Loucy (cell line): ENCODE results near the gene THOC6.

Source experiments
- H2AFZ ChIP-seq: fragments of 200-600 bp; sonication (generic); 2 replicates; pipeline ENCODE4 v1.6.0; 2016; ENCODE audit warnings: antibody characterized with exemption, mild to moderate bottlenecking, low read length, moderate library complexity
- H3F3A ChIP-seq: fragments of 200-600 bp; 2 replicates; pipeline ENCODE4 v1.6.0; 2016; ENCODE audit warnings: antibody characterized with exemption, low read depth, mild to moderate bottlenecking
- H3K27me3 ChIP-seq: fragments of 200-600 bp; sonication (generic); 2 replicates; pipeline ENCODE4 v1.6.1; 2014; ENCODE audit warnings: low read length, mild to moderate bottlenecking; ENCODE audit not compliant: insufficient read depth, poor library complexity, severe bottlenecking
- H3K36me3 ChIP-seq: fragments of 200-600 bp; sonication (generic); 2 replicates; pipeline ENCODE4 v1.6.1; 2016; ENCODE audit warnings: low read length; ENCODE audit not compliant: insufficient read depth
- H3K4me1 ChIP-seq: fragments of 200-600 bp; sonication (generic); 2 replicates; pipeline ENCODE4 v1.5.1; 2014; ENCODE audit warnings: low read length, mild to moderate bottlenecking; ENCODE audit not compliant: insufficient read depth, poor library complexity, severe bottlenecking
- H3K4me2 ChIP-seq: fragments of 200-600 bp; sonication (generic); 2 replicates; pipeline ENCODE4 v1.6.0; 2014; ENCODE audit warnings: antibody characterized with exemption, low read length, low read depth, mild to moderate bottlenecking; ENCODE audit not compliant: poor library complexity, severe bottlenecking
- H3K4me3 ChIP-seq: fragments of 200-600 bp; sonication (generic); 2 replicates; pipeline ENCODE4 v1.5.1; 2014; ENCODE audit warnings: low read length, mild to moderate bottlenecking, mixed read lengths; ENCODE audit not compliant: poor library complexity, severe bottlenecking
- H3K79me2 ChIP-seq: fragments of 200-600 bp; sonication (generic); 2 replicates; pipeline ENCODE4 v1.6.1; 2014; ENCODE audit warnings: low read length; ENCODE audit not compliant: insufficient read depth
- H3K9ac ChIP-seq: fragments of 200-600 bp; sonication (generic); 2 replicates; pipeline ENCODE4 v1.6.0; 2014; ENCODE audit warnings: mild to moderate bottlenecking, low read depth, low read length, moderate library complexity; ENCODE audit not compliant: poor library complexity, severe bottlenecking
- H3K9me2 ChIP-seq: fragments of 200-600 bp; sonication (generic); replicated peaks from 2 replicates; pipeline ENCODE4 v1.6.1; 2016; ENCODE audit warnings: low read depth, low read length, mixed read lengths
- H3K9me3 ChIP-seq: fragments of 200-600 bp; sonication (generic); 2 replicates; pipeline ENCODE4 v1.6.1; 2014; ENCODE audit warnings: mild to moderate bottlenecking, antibody characterized with exemption, low read length, low read depth; ENCODE audit not compliant: insufficient read depth
- H4K20me1 ChIP-seq: fragments of 200-600 bp; sonication (generic); 2 replicates; pipeline ENCODE4 v1.6.0; 2014; ENCODE audit warnings: antibody characterized with exemption, low read length, mild to moderate bottlenecking; ENCODE audit not compliant: insufficient read depth, poor library complexity, severe bottlenecking
- EZH2phosphoT487 ChIP-seq: fragments of 200-600 bp; IDR thresholded peaks from 2 replicates; pipeline ENCODE4 v1.6.1; 2018; ENCODE audit warnings: antibody characterized with exemption, mild to moderate bottlenecking, moderate library complexity, borderline replicate concordance
- TF ChIP-seq, protein P1 (sequence below): fragments of 200-600 bp; sonication (generic); conservative IDR thresholded peaks from 2 replicates; pipeline ENCODE4 v1.5.1; 2014; ENCODE audit warnings: mild to moderate bottlenecking, antibody characterized with exemption, low read length

THOC6 gene

DNA sequence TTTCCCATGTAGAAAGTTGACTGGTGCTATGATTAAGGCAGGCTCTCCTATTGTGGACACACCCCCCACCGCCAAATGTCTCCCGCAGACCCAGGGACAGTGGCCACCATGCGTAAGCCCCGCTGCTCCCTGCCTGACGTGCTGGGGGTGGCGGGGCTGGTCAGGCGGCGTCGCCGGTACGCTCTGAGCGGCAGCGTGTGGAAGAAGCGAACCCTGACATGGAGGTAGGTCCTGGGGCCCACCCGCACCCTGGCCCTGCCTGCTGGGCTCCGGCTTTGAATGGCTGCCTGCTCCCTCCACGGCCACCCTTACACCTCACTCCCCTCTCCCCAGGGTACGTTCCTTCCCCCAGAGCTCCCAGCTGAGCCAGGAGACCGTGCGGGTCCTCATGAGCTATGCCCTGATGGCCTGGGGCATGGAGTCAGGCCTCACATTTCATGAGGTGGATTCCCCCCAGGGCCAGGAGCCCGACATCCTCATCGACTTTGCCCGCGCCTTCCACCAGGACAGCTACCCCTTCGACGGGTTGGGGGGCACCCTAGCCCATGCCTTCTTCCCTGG, 26.2 kb downstream of the THOC6 start:
- H3F3A ChIP-seq = no peaks in the 10 kb centered on the region
- H3K27me3 ChIP-seq = no peaks in the 10 kb centered on the region
- no peaks in the 10 kb centered on the region for H3K79me2 ChIP-seq
- H3K9me2 ChIP-seq = no peaks in the 10 kb centered on the region
- H2AFZ ChIP-seq = no peak overlapping the region
- H3K4me3 ChIP-seq = no peak overlapping the region
- TF ChIP-seq, protein P1, sequence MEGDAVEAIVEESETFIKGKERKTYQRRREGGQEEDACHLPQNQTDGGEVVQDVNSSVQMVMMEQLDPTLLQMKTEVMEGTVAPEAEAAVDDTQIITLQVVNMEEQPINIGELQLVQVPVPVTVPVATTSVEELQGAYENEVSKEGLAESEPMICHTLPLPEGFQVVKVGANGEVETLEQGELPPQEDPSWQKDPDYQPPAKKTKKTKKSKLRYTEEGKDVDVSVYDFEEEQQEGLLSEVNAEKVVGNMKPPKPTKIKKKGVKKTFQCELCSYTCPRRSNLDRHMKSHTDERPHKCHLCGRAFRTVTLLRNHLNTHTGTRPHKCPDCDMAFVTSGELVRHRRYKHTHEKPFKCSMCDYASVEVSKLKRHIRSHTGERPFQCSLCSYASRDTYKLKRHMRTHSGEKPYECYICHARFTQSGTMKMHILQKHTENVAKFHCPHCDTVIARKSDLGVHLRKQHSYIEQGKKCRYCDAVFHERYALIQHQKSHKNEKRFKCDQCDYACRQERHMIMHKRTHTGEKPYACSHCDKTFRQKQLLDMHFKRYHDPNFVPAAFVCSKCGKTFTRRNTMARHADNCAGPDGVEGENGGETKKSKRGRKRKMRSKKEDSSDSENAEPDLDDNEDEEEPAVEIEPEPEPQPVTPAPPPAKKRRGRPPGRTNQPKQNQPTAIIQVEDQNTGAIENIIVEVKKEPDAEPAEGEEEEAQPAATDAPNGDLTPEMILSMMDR = no peak
- no peak for TF ChIP-seq EZH2phosphoT487
- no peaks in the 10 kb centered on the region for H3K9me3 ChIP-seq
- H3K9ac ChIP-seq = no peak overlapping the region
- H3K4me2 ChIP-seq = no peak overlapping the region
- no peaks in the 10 kb centered on the region for H3K36me3 ChIP-seq
- no peaks in the 10 kb centered on the region for H3K4me1 ChIP-seq
- no peaks in the 10 kb centered on the region for H4K20me1 ChIP-seq

DNA sequence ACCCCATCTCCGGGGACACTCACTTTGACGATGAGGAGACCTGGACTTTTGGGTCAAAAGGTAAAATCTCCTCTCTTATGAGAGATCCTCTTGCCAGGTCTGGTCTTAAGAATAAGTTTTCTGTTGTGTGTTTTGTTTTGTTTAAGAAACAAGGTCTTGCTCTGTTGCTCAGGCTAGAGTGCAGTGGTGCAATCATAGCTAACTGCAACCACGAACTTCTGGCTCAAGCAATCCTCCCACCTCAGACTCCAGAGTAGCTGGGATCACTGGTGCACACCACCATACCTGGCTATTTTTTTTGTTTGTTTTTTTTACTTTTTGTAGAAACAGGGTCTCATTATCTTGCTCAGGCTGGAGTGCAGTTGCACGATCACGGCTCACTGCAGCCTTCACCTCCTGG, 26.7 kb downstream of the THOC6 start:
- no peaks in the 10 kb centered on the region for H3K9me2 ChIP-seq
- no peaks in the 10 kb centered on the region for H3K79me2 ChIP-seq
- H3K9me3 ChIP-seq = no peaks in the 10 kb centered on the region
- H3K36me3 ChIP-seq = no peaks in the 10 kb centered on the region
- no peak overlapping the region for H3K4me2 ChIP-seq
- TF ChIP-seq EZH2phosphoT487 = no peak
- TF ChIP-seq, protein P1 = no peak
- H3K27me3 ChIP-seq = no peaks in the 10 kb centered on the region
- H3K4me3 ChIP-seq = no peak overlapping the region
- no peaks in the 10 kb centered on the region for H3K4me1 ChIP-seq
- H3K9ac ChIP-seq = no peak overlapping the region
- H4K20me1 ChIP-seq = no peaks in the 10 kb centered on the region
- no peak overlapping the region for H2AFZ ChIP-seq
- H3F3A ChIP-seq = no peaks in the 10 kb centered on the region

DNA sequence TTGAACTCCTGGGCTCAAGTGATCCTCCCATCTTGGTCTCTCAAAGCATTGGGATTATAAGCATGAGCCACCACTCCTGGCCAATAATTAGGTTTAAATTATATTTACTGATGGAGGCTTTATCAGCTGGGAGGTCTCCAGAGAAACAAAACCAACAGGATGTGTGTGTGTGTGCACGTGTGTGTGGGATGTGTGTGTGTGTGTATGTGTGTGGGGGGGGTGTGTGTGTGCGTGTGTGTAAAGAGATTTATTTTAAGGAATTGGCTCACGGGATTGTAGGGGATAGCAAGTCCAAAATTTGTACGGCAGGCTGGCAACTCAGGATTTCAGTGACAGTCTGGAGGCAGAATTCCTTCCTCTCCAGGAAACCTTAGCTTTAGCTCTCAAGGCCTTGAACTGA, 27.2 kb downstream of the THOC6 start:
- Histone ChIP-seq H2AFZ (no peak overlapping the region), H3K79me2 (no peaks in the 10 kb centered on the region), H3K4me1 (no peaks in the 10 kb centered on the region), H3F3A (no peaks in the 10 kb centered on the region), H3K9me2 (no peaks in the 10 kb centered on the region), H3K4me2 (no peak overlapping the region), H3K9me3 (no peaks in the 10 kb centered on the region), H3K27me3 (no peaks in the 10 kb centered on the region), H3K9ac (no peak overlapping the region), H4K20me1 (no peaks in the 10 kb centered on the region), H3K36me3 (no peaks in the 10 kb centered on the region), H3K4me3 (no peak overlapping the region)
- TF ChIP-seq EZH2phosphoT487 = no peak
- TF ChIP-seq, protein P1 = no peak
